ENCODE data around the gene HECW1. TPM values are rescaled to one million over a fixed set of nuclear protein-coding genes. Genes with fewer than 3 reads are reported as not detected.
A peak's percentile ranks its signal among the peaks of the same experiment; 100 is the strongest.

Gene HECW1
- total and polyA plus RNA-seq, 2 experiments from 2014 or later = 2.0 to 4.8 TPM

DNA sequence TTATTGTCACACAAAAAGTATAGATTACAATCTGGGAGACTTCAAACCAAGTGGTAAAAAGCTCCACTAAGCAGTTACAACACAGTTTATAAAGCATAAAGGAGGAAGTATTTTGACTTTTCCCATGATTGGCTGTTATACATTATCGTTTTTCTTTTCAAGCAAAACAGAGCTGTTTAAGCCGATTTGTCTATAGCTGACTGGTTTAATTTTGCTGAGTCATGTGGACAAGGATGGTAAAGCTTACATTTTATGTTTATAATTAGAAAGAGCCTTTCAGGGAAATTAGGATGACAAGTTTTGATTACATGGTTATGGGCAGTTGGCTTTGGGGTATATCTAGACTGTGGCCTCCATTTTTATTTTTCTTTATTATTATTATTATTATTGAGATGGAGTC is 318.0 kb downstream of the HECW1 start:
- H3K9me3 ChIP-seq (ENCODE audit: low read depth) = no peaks in the 10 kb centered on the region
- WGBS, 2 experiments (ENCODE audit: low coverage in 1 of 2, low lambda C conversion rate in 2 of 2, missing lambda C conversion rate in 2 of 2) = 62 to 69% methylated on average over 2 of the region's 2 CpGs
- no peaks in the 10 kb centered on the region for H3K27me3 ChIP-seq (replicated peaks; ENCODE audit: insufficient read depth)
- H3K27ac ChIP-seq = no peak overlapping the region
- H3F3A ChIP-seq (ENCODE audit: insufficient read depth) = no peaks in the 10 kb centered on the region
- in situ Hi-C loops (cut with MboI) = no loop called here
- no peaks in the 10 kb centered on the region for H4K20me1 ChIP-seq (ENCODE audit: insufficient read depth)
- no peak overlapping the region for H3K9ac ChIP-seq
- no peaks in the 10 kb centered on the region for H3K79me2 ChIP-seq (ENCODE audit: insufficient read depth)
- H3K4me1 ChIP-seq (ENCODE audit: insufficient read depth) = 0 out of 2 replicates have a peak, but pooled peaks cover 4% of the 10 kb centered on the region
- H3K4me3 ChIP-seq = no peak overlapping the region
- H2AFZ ChIP-seq = 0 out of 2 replicates have a peak overlapping the region, but pooled peaks have one; percentile 5
- no peaks in the 10 kb centered on the region for H3K9me2 ChIP-seq (ENCODE audit: insufficient read depth)
- H3K36me3 ChIP-seq (ENCODE audit: low read depth) = no peaks in the 10 kb centered on the region
- H3K4me2 ChIP-seq (ENCODE audit: unreplicated experiment) = no peak overlapping the region
- DNase-seq = peak; percentile 6
- TF ChIP-seq EZH2phosphoT487 (IDR thresholded peaks at IDR 0.05; ENCODE audit: insufficient read depth, low read depth) (no peak), EZH2 (IDR thresholded peaks at IDR 0.05; ENCODE audit: insufficient read depth, poor library complexity, severe bottlenecking) (no peak)

DNA sequence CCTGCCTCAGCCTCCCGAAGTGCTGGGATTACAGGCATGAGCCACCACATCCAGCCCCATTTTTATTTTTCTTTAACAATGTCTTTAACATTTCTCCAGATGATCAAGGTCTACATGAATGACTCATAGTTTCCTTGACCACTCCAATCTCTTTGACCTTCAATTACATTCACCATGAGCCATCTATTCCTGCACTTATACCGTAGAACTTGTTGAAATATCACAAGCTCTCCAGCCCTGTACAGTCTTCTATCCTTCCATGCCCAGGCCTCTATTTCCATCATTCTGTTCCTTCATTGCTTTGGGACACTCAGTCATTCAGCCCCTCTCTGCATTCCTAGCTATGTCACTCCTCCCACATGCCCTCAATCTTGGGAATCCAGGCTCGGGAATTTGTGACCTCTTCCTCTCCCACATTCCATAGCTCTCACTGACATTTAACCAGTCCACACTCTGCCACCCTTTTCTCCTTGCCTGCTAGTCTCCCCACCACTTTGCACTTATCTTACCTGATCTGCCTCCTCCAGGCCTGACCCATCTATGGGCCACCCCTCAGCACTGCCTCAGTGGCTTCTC is 318.7 kb downstream of the HECW1 start:
- 0 out of 2 replicates have a peak, but pooled peaks cover 4% of the 10 kb centered on the region for H3K4me1 ChIP-seq (ENCODE audit: insufficient read depth)
- WGBS, 2 experiments (ENCODE audit: low coverage in 1 of 2, low lambda C conversion rate in 2 of 2, missing lambda C conversion rate in 2 of 2) = 75 to 82% methylated on average over 3 of the region's 3 CpGs
- no peaks in the 10 kb centered on the region for H3K9me2 ChIP-seq (ENCODE audit: insufficient read depth)
- H3K9me3 ChIP-seq (ENCODE audit: low read depth) = no peaks in the 10 kb centered on the region
- in situ Hi-C loops (cut with MboI) = no loop called here
- H4K20me1 ChIP-seq (ENCODE audit: insufficient read depth) = no peaks in the 10 kb centered on the region
- no peak overlapping the region for H2AFZ ChIP-seq
- no peak overlapping the region for H3K9ac ChIP-seq
- peak; percentile 33 for DNase-seq
- H3K4me2 ChIP-seq (ENCODE audit: unreplicated experiment) = no peak overlapping the region
- no peak overlapping the region for H3K4me3 ChIP-seq
- no peaks in the 10 kb centered on the region for H3K79me2 ChIP-seq (ENCODE audit: insufficient read depth)
- H3K36me3 ChIP-seq (ENCODE audit: low read depth) = no peaks in the 10 kb centered on the region
- no peak overlapping the region for H3K27ac ChIP-seq
- TF ChIP-seq EZH2phosphoT487 (IDR thresholded peaks at IDR 0.05; ENCODE audit: insufficient read depth, low read depth) (no peak), EZH2 (IDR thresholded peaks at IDR 0.05; ENCODE audit: insufficient read depth, poor library complexity, severe bottlenecking) (no peak)
- H3K27me3 ChIP-seq (replicated peaks; ENCODE audit: insufficient read depth) = no peaks in the 10 kb centered on the region
- H3F3A ChIP-seq (ENCODE audit: insufficient read depth) = no peaks in the 10 kb centered on the region

DNA sequence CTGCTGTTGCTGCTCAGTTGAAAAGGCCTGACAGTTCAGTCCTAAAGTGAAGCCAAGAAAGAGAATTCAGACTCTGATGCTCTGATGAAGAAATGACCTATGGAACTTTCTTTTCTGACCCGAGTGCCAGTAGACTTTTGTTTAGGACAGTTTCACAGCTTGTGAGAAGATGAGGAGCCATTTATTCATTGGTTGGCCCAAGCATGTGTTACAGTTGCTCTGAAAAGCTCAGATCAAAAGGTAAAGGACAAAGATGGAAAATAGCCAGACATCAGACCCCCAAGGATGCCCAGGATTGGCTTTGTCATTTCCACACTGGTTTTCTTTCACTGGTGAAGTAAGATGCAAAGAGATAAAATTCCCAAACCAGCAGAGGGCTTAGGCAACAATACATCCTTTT is 321.2 kb downstream of the HECW1 start:
- 86% methylated on average over 1 of the region's 1 CpG for WGBS, 2 experiments (ENCODE audit: low coverage in 1 of 2, low lambda C conversion rate in 2 of 2, missing lambda C conversion rate in 2 of 2)
- Histone ChIP-seq H4K20me1 (ENCODE audit: insufficient read depth) (no peaks in the 10 kb centered on the region), H3K9ac (no peak overlapping the region), H3F3A (ENCODE audit: insufficient read depth) (no peaks in the 10 kb centered on the region), H3K4me2 (ENCODE audit: unreplicated experiment) (no peak overlapping the region), H3K27me3 (replicated peaks; ENCODE audit: insufficient read depth) (no peaks in the 10 kb centered on the region), H3K4me3 (no peak overlapping the region), H3K36me3 (ENCODE audit: low read depth) (no peaks in the 10 kb centered on the region), H3K79me2 (ENCODE audit: insufficient read depth) (no peaks in the 10 kb centered on the region), H3K9me3 (ENCODE audit: low read depth) (no peaks in the 10 kb centered on the region), H2AFZ (no peak overlapping the region), H3K9me2 (ENCODE audit: insufficient read depth) (no peaks in the 10 kb centered on the region), H3K27ac (no peak overlapping the region), H3K4me1 (ENCODE audit: insufficient read depth) (0 out of 2 replicates have a peak, but pooled peaks cover 4% of the 10 kb centered on the region)
- in situ Hi-C loops (cut with MboI) = no loop called here
- TF ChIP-seq EZH2phosphoT487 (IDR thresholded peaks at IDR 0.05; ENCODE audit: insufficient read depth, low read depth) (no peak), EZH2 (IDR thresholded peaks at IDR 0.05; ENCODE audit: insufficient read depth, poor library complexity, severe bottlenecking) (no peak)
- DNase-seq = no peak

DNA sequence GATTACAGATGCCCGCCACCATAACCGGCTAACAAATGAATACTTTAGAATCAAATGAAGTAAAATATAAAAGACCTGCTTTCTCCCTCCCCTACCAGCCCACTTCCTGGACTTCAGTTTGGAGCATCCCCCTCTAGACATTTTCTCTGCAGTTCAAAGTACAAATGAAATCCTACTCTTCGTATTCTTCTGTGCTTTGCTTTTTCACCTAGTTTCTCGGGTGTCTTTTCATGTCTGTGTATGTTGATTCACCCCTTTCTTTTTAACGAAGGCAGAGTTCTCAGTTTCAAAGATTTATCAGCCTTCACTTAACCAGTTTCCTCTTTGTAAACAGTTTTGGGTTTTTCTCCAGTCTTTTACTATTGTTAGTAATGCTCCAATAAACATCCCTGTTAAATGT is 324.6 kb downstream of the HECW1 start:
- in situ Hi-C loops (cut with MboI) = no loop called here
- Histone ChIP-seq H3K9me2 (ENCODE audit: insufficient read depth) (no peaks in the 10 kb centered on the region), H3K36me3 (ENCODE audit: low read depth) (no peaks in the 10 kb centered on the region), H3K9me3 (ENCODE audit: low read depth) (no peaks in the 10 kb centered on the region), H3F3A (ENCODE audit: insufficient read depth) (no peaks in the 10 kb centered on the region), H3K9ac (no peak overlapping the region), H3K27me3 (replicated peaks; ENCODE audit: insufficient read depth) (no peaks in the 10 kb centered on the region), H3K4me3 (no peak overlapping the region), H3K79me2 (ENCODE audit: insufficient read depth) (no peaks in the 10 kb centered on the region), H3K27ac (no peak overlapping the region), H3K4me2 (ENCODE audit: unreplicated experiment) (no peak overlapping the region), H3K4me1 (ENCODE audit: insufficient read depth) (no peaks in the 10 kb centered on the region), H2AFZ (no peak overlapping the region), H4K20me1 (ENCODE audit: insufficient read depth) (no peaks in the 10 kb centered on the region)
- DNase-seq = no peak
- WGBS, 2 experiments (ENCODE audit: low coverage in 1 of 2, low lambda C conversion rate in 2 of 2, missing lambda C conversion rate in 2 of 2) = 93 to 98% methylated on average over 5 of the region's 5 CpGs
- TF ChIP-seq EZH2phosphoT487 (IDR thresholded peaks at IDR 0.05; ENCODE audit: insufficient read depth, low read depth) (no peak), EZH2 (IDR thresholded peaks at IDR 0.05; ENCODE audit: insufficient read depth, poor library complexity, severe bottlenecking) (no peak)
